Raji (cell line): Measurements from ENCODE around the gene CLEC2A.

Source experiments
- POLR2A ChIP-seq: IDR thresholded peaks from 2 replicates; pipeline ENCODE4 v1.6.1; 2011; ENCODE audit warnings: low read depth, low read length, control low read depth; ENCODE audit not compliant: insufficient read depth

The CLEC2A gene, protein sequence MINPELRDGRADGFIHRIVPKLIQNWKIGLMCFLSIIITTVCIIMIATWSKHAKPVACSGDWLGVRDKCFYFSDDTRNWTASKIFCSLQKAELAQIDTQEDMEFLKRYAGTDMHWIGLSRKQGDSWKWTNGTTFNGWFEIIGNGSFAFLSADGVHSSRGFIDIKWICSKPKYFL

GRCh38 chr12:9932270-9932669 lies at the start of gene CLEC2A:
CLEC2A (minus strand) TSS chr12:9932370; CDS start chr12:9932329, 41 bp downstream.
- TF ChIP-seq POLR2A: no peak

DNA sequence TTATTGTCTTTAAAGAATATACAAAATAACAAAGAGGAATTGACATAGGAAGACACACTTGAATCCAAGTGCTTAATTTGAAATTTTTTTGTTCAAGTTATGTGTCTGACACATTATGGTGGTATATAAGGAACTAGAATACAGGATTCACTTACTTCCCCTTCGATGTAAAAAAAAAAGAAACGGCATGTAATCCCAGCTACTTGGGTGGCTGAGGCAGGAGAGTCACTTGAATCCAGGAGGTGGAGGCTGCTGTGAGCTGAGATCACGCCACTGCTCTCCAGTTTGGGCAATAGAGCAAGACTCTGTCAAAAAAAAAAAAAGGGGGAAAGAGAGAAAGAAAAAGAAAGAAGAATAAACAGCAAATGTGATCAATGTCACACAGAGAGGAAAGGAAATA lies 48.0 kb upstream of the CLEC2A start:
- no peak for TF ChIP-seq POLR2A

DNA sequence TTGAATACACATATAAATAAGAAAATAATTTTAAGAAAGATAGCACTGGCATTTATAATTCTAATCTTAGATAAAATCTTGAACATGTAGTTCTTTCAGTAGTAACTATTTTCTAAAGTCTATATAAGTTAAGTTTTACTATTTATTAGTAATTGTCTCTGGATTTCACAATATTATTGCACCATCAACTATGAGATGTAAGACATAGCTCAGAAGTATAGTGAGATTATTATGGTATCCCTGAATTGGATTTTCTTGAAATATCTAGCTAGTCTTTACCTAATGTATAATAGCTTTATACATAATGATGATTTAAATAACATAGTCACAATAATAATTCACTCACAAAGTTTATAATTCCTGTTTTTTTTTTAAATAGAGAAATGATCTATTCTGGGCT lies 45.7 kb upstream of the CLEC2A start:
- TF ChIP-seq POLR2A: no peak

DNA sequence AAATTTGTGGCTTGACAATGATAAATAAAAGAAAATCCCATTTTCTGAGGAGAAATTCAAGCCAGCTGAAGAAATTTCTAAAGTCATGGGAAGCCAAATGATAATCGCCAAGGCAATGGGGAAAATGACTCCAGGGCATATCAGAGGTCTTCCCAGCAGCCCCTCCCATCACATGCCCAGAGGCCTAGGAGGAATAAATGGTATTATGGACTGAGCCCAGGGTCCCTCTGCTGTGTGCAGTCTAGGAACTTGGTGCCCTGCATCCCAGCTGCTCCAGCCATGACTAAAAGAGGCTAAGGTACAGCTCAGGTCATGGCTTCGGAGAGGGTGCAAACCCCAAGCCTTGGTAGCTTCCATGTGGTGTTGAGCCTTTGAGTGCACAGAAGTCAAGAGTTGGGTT lies 43.4 kb upstream of the CLEC2A start:
- TF ChIP-seq POLR2A: no peak

DNA sequence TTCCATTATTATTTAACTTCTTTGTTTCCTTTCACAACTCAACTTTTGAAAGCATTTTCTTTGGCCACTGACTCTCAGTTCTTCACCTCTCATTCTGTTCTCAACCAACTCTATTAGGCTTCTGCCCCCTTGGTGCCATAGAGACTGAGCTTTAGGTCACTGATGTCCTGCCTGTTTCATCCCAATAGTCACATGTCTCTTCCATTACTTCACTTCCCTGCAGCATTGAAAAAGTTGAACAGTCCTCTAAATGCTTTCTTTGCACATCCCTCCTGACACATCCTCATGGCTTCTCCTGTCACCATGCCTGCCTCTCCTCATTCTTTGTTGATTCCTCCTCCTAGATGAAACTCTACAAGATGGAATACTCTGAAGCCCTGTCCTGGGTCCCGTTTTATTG lies 41.8 kb upstream of the CLEC2A start:
- no peak for TF ChIP-seq POLR2A

GRCh38 chr12:9971181-9971580 lies 39.0 kb upstream of the CLEC2A start, which contains the start of gene CLEC12A:
CLEC12A (plus strand) TSS chr12:9971409; CDS start chr12:9971597, 188 bp downstream.
- no peak for TF ChIP-seq POLR2A

- TF ChIP-seq POLR2A: no peak
Measured at GRCh38 chr12:9969673-9970072, 37.5 kb upstream of the CLEC2A start.

DNA sequence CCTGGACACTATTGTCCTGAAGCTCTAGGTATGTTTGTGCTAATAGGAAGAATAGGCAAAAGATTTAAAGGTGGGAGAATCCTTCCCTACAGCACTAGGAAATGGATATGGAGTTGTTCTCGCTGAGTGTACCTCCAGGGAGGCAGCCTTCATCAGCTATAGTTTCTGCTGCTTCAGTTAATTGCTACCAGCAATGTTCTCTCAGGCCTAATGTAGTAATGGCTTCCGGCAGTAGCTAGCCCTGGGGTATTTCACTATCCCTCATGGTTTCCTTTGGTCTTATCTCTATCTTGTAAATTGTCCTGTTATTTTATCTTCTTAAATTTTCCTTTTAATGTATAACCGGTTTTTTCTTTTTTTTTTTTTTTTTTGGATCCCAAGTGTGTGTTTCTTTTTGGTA lies 29.7 kb upstream of the CLEC2A start:
- TF ChIP-seq POLR2A: no peak

DNA sequence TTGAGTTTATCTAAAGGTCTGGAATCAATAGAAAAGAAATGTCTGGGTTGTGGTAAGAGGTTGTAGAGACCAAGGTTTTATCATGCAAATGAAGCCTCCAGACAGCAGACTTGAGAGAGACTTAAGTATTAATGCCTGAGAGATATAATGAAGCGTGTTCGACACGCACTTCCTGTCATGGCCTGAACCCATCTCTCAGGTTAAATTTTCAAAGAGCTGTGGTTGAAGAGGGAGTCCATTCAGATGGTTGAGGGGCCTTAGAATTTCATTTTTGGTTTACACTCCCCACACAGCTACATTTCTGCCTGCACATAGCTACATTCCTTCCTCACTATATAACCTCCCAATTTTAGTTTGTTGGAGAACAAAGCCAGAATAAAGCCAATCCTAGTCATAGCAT lies 28.9 kb upstream of the CLEC2A start:
- no peak for TF ChIP-seq POLR2A

GRCh38 chr12:9960590-9960989 lies 28.4 kb upstream of the CLEC2A start:
- TF ChIP-seq POLR2A: no peak

- TF ChIP-seq POLR2A: no peak
Measured at GRCh38 chr12:9957834-9958233, 25.7 kb upstream of the CLEC2A start.

- TF ChIP-seq POLR2A: no peak
Measured at GRCh38 chr12:9951026-9951675, 19.0 kb upstream of the CLEC2A start.

GRCh38 chr12:9948606-9949296 lies 16.6 kb upstream of the CLEC2A start:
- TF ChIP-seq POLR2A: no peak

GRCh38 chr12:9947674-9948073 lies 15.5 kb upstream of the CLEC2A start:
- TF ChIP-seq POLR2A: no peak

DNA sequence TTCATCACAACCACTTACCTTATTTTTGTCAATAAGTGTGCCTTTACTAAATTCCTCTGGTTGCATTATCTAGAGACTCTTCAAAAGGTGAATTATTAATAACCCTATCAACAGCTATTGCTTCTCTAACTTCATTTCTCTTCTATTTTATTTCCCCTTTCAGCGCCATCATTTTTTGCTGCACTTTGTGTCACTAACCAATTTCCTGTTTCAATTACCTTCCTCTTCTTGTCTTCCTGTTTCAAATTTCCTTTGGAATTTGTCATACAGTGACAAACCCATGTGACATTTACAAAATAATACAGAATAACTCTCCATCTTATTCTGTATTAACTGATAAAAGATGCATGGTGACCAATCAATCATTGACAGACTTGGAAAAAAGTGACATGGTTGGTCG lies 12.2 kb upstream of the CLEC2A start:
- no peak for TF ChIP-seq POLR2A

DNA sequence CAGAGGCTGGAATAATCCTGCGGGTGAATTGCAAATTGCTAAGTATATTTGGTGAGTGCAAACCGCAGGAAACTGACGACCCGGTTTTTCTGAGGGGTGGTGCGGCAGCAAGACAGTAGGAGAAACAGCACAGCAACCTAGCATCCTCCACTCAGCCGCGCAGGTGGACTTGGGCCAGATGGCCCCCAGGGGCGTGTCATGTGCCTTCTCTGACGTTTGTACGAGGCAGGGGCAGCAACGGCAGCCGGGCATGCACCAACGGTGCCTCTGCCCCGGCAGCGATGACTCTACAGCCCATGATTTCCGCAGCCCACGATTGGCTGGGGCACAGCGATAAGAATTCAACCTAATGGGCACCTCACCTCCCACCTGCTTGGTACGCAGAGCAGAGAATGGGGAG lies 11.1 kb upstream of the CLEC2A start:
- TF ChIP-seq POLR2A: no peak
